Stomach (tissue), 4 donors: Measurements from ENCODE around the gene GSG1L.

Experiments used
- CTCF ChIP-seq, 7 experiments: fragments of 450-650 bp in 4 of 7; fragments of 200-600 bp in 3 of 7; sonication (generic) in 3 of 7; IDR thresholded peaks; one replicate each; pipeline ENCODE4 v1.5.1; 2016 to 2019; ENCODE audit warnings: antibody characterized with exemption in 7 of 7, control low read depth in 2 of 7, mild to moderate bottlenecking in 1 of 7
- POLR2AphosphoS5 ChIP-seq, 3 donors: sonication (generic); formaldehyde crosslinking; IDR thresholded peaks; one replicate each; pipeline ENCODE4 v1.6.1; 2016; ENCODE audit warnings: antibody characterized with exemption in 3 of 3

- TF ChIP-seq POLR2AphosphoS5 (IDR thresholded peaks at IDR 0.05) (no peak), CTCF (IDR thresholded peaks at IDR 0.05) (no peak)
Observed at GRCh38 chr16:27800817-27801216, 262.7 kb downstream of the GSG1L start.
